ENCODE results near the gene PRR13.
"Not testable (repeated sequence)": the region's sequence is repeated elsewhere in the genome, so short reads cannot be mapped to it uniquely, and the experiment has no call there.

PRR13 gene

DNA sequence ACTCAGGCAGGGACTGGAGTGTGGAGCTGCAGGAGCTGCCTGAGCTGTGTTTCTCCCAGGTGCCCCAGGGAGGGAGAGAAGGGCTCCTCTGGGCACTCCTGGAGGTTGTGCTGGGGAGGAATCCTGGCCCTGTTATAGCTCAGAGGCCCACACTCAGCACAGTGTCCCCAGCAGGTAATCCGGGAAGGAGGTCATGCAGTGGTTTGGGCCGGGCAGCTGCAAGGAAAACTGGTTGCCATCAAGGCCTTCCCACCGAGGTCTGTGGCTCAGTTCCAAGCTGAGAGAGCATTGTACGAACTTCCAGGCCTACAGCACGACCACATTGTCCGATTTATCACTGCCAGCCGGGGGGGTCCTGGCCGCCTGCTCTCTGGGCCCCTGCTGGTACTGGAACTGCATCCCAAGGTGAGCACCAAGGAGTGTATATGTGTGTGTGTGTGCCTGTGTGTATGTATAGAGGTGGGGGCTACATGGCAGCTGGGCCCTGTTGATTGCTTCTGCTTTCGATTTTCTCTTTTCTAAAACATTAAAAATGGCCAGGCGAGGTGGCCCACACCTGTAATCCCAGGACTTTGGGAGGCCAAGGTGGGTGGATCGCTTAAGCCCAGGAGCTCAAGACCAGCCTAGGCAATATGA, 15.9 kb upstream of the PRR13 start:
- no peak for ATAC-seq
- no peaks in the 10 kb centered on the region for H3K9me3 Mint-ChIP-seq

DNA sequence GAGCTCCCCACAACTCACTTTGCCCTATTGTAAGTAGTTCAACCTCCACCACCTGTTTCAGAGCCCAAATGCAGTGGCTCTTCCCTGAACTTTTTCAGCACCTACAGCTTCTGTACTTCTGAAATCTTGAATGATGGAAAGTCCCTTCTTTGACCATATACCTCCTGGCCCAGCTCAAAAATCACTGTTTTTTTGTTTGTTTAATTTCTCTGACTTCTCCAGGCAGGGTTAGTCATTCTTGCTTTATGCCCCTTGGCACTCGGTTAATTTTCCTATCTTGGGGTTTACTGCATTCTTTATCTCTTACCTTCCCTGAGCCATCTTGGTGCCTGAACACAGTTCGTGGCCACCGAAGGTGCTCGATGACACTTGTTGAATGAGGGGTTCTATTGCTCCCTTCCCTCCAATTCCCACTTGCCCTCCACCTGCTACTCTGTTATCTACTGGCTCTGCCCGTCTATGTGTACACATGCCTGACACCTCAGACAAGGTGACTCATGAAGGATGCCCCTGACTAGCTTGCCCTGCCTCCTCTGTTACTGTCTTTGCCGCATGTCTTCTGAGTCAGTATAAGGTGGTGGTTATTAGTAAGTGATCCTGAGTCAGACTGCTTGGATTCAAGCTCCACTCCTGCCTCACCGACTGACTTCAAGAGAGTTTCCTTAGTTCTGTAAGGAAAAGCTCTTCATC, 13.5 kb upstream of the PRR13 start:
- no peaks in the 10 kb centered on the region for H3K9me3 Mint-ChIP-seq
- no peaks in the 10 kb centered on the region for H3K36me3 Mint-ChIP-seq
- no peak overlapping the region for H3K4me3 Mint-ChIP-seq
- H3K27me3 Mint-ChIP-seq = no peaks in the 10 kb centered on the region
- no peaks in the 10 kb centered on the region for H3K4me1 Mint-ChIP-seq
- peak; percentile 44 for ATAC-seq
- no peak overlapping the region for H3K27ac Mint-ChIP-seq

More for the DNA sequence above, 15.9 kb upstream of the PRR13 start:
- Mint-ChIP-seq H3K27ac (no peak overlapping the region), H3K4me1 (peaks cover 12% of the 10 kb centered on the region), H3K4me3 (no peak overlapping the region), H3K36me3 (no peaks in the 10 kb centered on the region), H3K27me3 (no peaks in the 10 kb centered on the region)

DNA sequence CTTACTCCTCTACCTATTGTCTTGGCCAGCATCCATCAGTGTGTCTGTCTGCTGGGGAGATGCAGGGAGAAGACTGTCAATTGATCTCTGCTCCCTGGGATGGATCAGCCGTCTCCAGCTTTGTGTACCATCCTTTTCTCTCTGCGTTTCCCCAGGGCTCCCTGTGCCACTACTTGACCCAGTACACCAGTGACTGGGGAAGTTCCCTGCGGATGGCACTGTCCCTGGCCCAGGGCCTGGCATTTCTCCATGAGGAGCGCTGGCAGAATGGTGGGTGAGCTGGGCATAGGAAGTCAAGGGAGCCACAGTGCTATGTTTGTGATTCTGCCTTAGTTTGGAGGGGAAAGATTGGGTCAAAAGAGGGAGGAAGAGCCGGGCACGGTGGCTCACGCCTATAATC, 12.8 kb upstream of the PRR13 start:
- Mint-ChIP-seq H3K36me3 (no peaks in the 10 kb centered on the region), H3K9me3 (no peaks in the 10 kb centered on the region), H3K4me3 (no peak overlapping the region), H3K4me1 (no peaks in the 10 kb centered on the region), H3K27ac (no peak overlapping the region), H3K27me3 (no peaks in the 10 kb centered on the region)
- no peak for ATAC-seq

DNA sequence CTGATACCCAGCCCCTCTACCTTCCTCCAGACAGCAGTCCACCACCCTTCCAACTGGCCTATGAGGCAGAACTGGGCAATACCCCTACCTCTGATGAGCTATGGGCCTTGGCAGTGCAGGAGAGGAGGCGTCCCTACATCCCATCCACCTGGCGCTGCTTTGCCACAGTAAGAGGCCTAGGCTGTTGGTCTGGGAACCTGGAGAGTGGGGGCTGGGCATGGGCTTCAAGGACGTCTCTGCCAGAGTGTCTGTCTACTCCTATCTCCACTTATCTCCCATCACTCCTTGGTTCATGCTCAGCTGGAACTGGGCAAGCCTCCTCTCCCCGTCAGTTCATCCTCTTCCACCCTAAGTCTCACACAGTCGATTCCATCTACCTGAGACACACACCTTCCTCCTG, 11.4 kb upstream of the PRR13 start:
- no peaks in the 10 kb centered on the region for H3K9me3 Mint-ChIP-seq
- no peak overlapping the region for H3K27ac Mint-ChIP-seq
- no peaks in the 10 kb centered on the region for H3K36me3 Mint-ChIP-seq
- no peaks in the 10 kb centered on the region for H3K27me3 Mint-ChIP-seq
- no peak overlapping the region for H3K4me3 Mint-ChIP-seq
- no peaks in the 10 kb centered on the region for H3K4me1 Mint-ChIP-seq
- no peak for ATAC-seq

DNA sequence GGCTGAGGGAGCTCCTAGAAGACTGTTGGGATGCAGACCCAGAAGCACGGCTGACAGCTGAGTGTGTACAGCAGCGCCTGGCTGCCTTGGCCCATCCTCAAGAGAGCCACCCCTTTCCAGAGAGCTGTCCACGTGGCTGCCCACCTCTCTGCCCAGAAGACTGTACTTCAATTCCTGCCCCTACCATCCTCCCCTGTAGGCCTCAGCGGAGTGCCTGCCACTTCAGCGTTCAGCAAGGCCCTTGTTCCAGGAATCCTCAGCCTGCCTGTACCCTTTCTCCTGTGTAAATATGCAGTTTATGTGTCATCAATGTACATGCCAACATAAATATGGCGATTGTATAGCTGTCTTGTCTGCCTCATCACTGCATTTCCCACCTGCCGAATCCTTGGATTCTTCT, 10.3 kb upstream of the PRR13 start:
- no peaks in the 10 kb centered on the region for H3K4me1 Mint-ChIP-seq
- no peak overlapping the region for H3K4me3 Mint-ChIP-seq
- no peaks in the 10 kb centered on the region for H3K9me3 Mint-ChIP-seq
- H3K36me3 Mint-ChIP-seq = no peaks in the 10 kb centered on the region
- H3K27me3 Mint-ChIP-seq = no peaks in the 10 kb centered on the region
- H3K27ac Mint-ChIP-seq = no peak overlapping the region
- ATAC-seq = peak; percentile 20

DNA sequence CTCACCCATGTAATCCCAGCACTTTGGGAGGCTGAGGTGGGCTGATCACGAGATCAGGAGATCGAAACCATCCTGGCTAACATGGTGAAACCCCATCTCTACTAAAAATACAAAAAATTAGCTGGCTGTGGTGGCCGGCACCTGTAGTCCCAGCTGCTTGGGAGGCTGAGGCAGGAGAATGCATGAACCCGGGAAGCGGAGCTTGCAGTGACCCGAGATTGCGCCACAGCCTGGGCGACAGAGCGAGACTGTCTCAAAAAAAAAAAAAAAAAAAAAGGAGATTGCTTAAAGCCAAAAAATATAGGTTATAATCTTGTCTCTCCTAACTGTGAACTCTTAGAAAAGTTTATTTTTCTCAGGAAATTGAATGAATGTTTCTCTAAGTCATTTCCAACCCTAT, 6.2 kb upstream of the PRR13 start:
- not testable (repeated sequence) for H3K4me1 Mint-ChIP-seq, H3K36me3 Mint-ChIP-seq, H3K4me3 Mint-ChIP-seq, ATAC-seq, H3K27ac Mint-ChIP-seq, H3K9me3 Mint-ChIP-seq, H3K27me3 Mint-ChIP-seq

DNA sequence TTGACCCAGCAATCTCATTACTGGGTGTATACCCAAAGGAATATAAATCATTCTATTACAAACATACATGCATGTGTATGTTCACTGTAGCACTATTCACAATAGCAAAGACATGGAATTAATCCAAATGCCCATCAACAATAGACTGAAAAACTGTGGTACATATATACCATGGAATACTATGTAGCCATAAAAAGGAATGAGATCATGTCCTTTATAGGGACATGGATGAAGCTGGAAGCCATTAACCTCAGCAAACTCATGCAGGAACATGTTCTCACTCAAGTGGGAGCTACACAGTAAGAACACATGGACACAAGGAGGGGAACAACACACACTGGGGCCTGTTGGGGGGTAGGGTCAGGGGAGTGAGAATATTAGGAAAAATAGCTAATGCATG, 2.0 kb upstream of the PRR13 start:
- not testable (repeated sequence) for H3K27ac Mint-ChIP-seq, H3K4me3 Mint-ChIP-seq, H3K9me3 Mint-ChIP-seq, H3K27me3 Mint-ChIP-seq, ATAC-seq
- Mint-ChIP-seq H3K36me3 (peaks cover 25% of the 10 kb centered on the region), H3K4me1 (peaks cover 26% of the 10 kb centered on the region)

DNA sequence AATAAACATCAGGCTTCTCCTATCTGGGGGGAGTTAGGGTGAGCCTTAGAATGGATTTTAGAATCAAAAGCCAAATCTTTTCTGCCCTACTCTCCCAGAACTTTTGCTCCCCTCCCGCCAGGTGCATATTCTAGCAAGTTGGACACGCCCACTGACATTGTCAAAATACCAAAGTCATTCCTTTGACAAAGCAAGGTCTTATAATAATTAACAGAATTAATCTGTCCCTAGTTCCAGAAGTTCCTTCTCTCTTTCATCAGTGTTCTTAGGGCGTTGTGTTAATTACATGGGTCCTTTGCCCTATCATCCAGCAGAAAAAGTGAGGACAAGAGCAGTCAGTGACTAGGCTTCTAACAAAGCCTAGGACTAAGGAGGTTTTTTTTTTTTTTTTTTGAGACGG, 2.4 kb downstream of the PRR13 start:
- no peaks in the 10 kb centered on the region for H3K27me3 Mint-ChIP-seq
- peak overlapping the region; percentile 90 for H3K27ac Mint-ChIP-seq
- peak overlapping the region; percentile 92 for H3K4me3 Mint-ChIP-seq
- H3K36me3 Mint-ChIP-seq = peaks cover 55% of the 10 kb centered on the region
- peaks cover 46% of the 10 kb centered on the region for H3K4me1 Mint-ChIP-seq
- no peak for ATAC-seq
- no peaks in the 10 kb centered on the region for H3K9me3 Mint-ChIP-seq

DNA sequence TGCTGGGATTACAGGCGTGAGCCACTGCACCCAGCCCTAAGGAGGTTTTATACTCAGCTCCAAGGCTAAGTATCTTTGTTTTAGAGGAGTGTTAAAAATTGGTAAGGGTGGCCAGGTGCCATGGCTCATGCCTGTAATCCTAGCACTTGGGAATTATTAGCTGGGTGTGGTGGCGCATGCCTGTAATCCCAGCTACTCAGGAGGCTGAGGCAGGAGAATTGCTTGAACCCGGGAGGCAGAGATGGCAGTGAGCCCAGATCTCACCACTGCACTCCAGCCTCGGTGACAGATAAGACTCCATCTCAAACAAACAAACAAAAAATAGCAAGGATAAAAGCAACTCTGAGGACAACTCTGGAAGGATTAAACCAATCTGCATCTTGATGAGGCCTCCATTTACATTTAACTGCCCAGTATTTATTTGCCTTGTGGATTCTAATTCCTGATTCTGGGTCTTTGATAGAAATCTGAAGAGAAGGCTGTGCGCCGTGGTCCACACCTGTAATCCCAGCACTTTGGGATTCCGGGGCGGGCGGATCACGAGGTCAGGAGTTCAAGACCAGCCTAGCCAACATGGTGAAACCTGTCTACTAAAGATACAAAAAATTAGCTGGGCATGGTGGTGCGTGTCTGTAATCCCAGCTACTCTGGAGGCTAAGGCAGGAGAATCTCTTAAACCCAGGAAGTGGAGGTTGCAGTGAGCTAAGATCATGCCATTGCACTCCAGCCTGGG, 3.2 kb downstream of the PRR13 start:
- Mint-ChIP-seq H3K4me1 (peaks cover 46% of the 10 kb centered on the region), H3K27ac (peak overlapping the region; percentile 90), H3K36me3 (peaks cover 55% of the 10 kb centered on the region)
- ATAC-seq, H3K27me3 Mint-ChIP-seq, H3K9me3 Mint-ChIP-seq, H3K4me3 Mint-ChIP-seq: not testable (repeated sequence)

DNA sequence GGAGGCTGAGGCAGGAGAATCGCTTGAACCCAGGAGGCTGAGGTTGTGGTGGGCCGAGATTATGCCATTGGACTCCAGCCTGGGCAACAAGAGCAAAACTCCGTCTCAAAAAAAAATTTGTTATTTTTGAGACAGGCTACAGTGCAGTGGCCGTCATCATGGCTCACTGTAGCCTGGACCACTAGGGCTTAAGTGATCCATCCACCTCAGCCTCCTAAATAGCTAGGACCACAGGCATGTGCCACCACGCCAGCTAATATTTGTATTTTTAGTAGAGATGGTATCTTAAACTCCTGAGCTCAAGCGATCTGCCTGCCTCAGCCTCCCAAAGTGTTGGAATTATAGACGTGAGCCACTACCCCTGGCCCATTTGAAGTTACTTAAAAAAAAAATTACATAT, 9.4 kb downstream of the PRR13 start:
- no peak overlapping the region for H3K27ac Mint-ChIP-seq

DNA sequence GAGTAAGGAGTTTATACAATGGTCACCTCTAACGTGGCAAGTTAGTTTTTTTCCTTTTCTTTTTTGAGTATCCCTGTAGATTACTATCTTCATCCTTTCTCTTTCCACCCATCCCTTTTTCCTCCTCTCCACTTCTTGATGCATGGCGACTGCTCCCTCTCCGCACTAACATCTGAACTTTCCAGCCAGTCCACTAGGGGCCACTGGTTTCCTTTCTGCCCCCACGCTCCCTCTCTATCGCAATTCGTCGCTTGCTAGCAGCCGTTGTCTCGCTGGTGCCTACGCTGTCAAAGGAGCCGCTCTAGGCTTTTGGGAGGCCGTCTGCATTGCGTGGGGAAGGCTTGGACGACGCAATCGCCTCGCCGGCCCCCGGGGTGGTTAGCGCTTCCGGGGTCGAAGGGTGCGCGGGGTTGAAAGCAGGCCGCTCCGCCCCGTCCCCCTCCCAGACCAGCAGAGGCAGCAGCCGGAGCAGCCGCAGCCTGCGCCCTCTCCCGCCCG, 10.2 kb downstream of the PRR13 start, which contains the start of gene PCBP2:
Gene PCBP2 (plus strand): TSS at position 442 of the 498 bp plus-strand sequence. CDS start 2,699 bp downstream, outside the sequence.
- ATAC-seq = peak; percentile 99
- peaks cover 29% of the 10 kb centered on the region for H3K4me1 Mint-ChIP-seq
- H3K27me3 Mint-ChIP-seq = no peaks in the 10 kb centered on the region
- H3K36me3 Mint-ChIP-seq = peaks cover 50% of the 10 kb centered on the region
- peak within 1 kb of the TSS; percentile 94 for H3K4me3 Mint-ChIP-seq
- H3K9me3 Mint-ChIP-seq = no peaks in the 10 kb centered on the region
- peak within 1 kb of the TSS; percentile 97 for H3K27ac Mint-ChIP-seq

More for the DNA sequence above, 9.4 kb downstream of the PRR13 start:
- no peaks in the 10 kb centered on the region for H3K27me3 Mint-ChIP-seq
- no peak overlapping the region for H3K4me3 Mint-ChIP-seq
- peaks cover 36% of the 10 kb centered on the region for H3K4me1 Mint-ChIP-seq
- no peak for ATAC-seq
- H3K9me3 Mint-ChIP-seq = no peaks in the 10 kb centered on the region
- H3K36me3 Mint-ChIP-seq = peaks cover 51% of the 10 kb centered on the region

DNA sequence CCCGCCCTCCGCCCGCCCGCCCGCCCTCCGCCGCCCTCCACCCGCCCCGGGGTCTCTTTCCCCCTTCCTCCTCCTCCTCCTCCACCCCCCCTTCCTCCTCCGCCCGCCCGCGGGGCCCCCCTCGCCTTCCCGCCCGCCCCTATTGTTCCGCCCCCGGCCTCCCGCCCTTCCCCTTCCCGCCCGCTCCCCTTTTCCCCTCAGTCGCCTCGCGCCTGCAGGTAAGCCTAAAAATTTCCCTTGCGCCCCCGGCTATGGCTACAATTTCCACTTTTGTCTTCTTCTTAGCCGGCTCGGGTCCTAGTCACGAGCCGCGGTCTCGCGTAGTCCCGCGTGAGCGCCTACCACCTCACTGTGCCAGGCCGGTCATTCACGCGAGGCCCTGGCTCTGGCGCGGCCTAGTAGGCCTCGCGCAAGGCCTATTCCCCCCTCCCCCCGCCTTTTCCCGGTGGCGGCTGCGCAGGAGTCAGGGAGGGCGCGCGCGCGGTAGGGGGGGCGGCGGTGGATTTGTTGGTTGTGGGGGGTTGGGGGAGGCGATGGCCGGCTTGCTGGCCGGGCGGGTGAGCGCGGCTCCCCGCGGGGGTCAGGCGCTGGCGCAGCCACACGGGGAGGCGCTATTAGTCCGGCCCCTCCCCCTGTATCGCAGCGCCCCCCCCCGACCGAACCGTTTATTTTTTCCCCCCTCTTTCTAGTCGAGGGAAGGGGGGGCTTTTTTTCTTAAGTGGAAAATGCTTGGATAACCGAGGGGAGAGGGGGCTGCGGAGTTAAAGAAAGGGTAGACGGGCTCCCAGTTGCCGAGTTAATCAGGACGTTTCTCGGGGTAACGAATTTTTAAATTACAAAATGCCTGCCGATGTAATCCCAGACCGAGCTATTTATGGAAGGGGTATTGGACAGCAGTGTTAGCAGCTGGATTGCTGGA, 10.9 kb downstream of the PRR13 start:
- Mint-ChIP-seq H3K36me3 (peaks cover 52% of the 10 kb centered on the region), H3K27ac (peak overlapping the region; percentile 97), H3K4me3 (peak overlapping the region; percentile 94), H3K9me3 (no peaks in the 10 kb centered on the region), H3K27me3 (no peaks in the 10 kb centered on the region), H3K4me1 (peaks cover 29% of the 10 kb centered on the region)
- peak; percentile 66 for ATAC-seq

DNA sequence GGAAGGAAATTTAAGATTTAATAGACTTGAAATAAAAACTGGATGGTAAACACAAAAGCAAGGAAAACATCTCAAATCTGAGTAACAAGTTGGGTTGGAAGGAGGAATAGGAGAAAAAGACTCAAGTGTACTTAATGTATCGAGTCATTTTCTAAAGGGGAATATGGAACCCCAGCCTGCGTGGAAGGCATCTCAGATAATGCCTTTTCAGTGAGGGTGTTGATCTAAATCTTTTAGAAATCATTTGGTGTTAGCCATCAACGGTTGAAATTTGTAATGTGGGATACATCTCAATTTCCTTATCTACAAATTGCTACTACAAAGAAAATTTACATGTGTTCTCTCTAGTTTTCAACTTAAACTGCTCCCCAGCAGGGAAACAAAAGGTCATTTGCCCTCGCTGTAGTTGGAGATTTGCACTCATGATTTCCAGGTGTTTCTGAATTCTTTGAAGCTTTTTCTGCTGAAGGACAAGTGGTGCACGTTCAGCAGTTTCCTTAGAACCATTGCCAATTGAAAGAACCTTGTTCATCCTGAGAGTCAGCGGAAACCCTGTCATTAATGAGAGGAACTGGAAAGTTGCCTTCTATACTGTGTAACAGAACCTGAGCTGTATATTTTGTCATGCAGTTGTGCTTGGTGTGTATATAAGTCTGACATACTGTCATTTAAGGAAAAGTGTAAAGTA, 12.6 kb downstream of the PRR13 start:
- Mint-ChIP-seq H3K9me3 (no peaks in the 10 kb centered on the region), H3K36me3 (peaks cover 52% of the 10 kb centered on the region), H3K27me3 (no peaks in the 10 kb centered on the region), H3K4me3 (peak overlapping the region; percentile 94), H3K27ac (peak overlapping the region; percentile 97), H3K4me1 (peaks cover 32% of the 10 kb centered on the region)
- no peak for ATAC-seq

DNA sequence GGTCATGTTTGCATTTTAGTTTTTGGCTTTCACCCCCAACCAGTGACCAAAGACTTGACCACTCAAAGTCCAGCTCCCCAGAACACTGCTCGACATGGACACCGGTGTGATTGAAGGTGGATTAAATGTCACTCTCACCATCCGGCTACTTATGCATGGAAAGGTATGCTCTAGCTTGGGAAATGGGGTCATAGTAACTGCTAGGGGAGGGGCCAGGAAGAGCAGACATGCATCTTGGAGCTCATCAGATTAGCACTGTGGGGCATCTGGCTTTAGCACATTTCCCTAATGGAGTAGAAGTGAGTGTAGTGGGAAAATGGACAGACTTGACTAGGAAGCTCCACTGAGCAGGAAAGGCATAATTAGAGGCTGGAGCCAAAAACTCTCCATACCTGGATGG, 13.2 kb downstream of the PRR13 start:
- ATAC-seq = no peak
- H3K9me3 Mint-ChIP-seq = no peaks in the 10 kb centered on the region
- H3K36me3 Mint-ChIP-seq = peaks cover 56% of the 10 kb centered on the region
- H3K4me1 Mint-ChIP-seq = peaks cover 35% of the 10 kb centered on the region
- H3K4me3 Mint-ChIP-seq = no peak overlapping the region
- no peaks in the 10 kb centered on the region for H3K27me3 Mint-ChIP-seq
- no peak overlapping the region for H3K27ac Mint-ChIP-seq
